Osteoblast (primary cell): Measurements from ENCODE around the gene ADI1. TPM values are rescaled to one million over a fixed set of nuclear protein-coding genes. Genes with fewer than 3 reads are reported as not detected.
"Not testable (repeated sequence)": the region's sequence is repeated elsewhere in the genome, so short reads cannot be mapped to it uniquely, and the experiment has no call there.

Experiments used
- DNase-seq: peaks from one replicate; pipeline ENCODE4 v3.0.0; 2011; ENCODE audit warnings: low spot score, mixed read lengths; ENCODE audit not compliant: insufficient read length; ENCODE audit errors: missing footprints
- H2AFZ ChIP-seq: 2 replicates; pipeline ENCODE4 v1.6.0; 2011; ENCODE audit warnings: mild to moderate bottlenecking, low read length
- H3K27ac ChIP-seq: 2 replicates; pipeline ENCODE4 v1.5.1; 2011; ENCODE audit warnings: mild to moderate bottlenecking, low read depth, low read length, moderate library complexity
- H3K27me3 ChIP-seq: 2 replicates; pipeline ENCODE4 v1.6.0; 2012; ENCODE audit warnings: mild to moderate bottlenecking, control low read depth, inconsistent platforms, low read length, moderate library complexity; ENCODE audit not compliant: insufficient read depth
- H3K36me3 ChIP-seq: 2 replicates; pipeline ENCODE4 v1.5.1; 2011; ENCODE audit warnings: mild to moderate bottlenecking, low read length, control low read depth, moderate library complexity; ENCODE audit not compliant: insufficient read depth
- H3K4me1 ChIP-seq: 2 replicates; pipeline ENCODE4 v1.5.1; 2011; ENCODE audit warnings: mild to moderate bottlenecking, low read length, control low read depth, moderate library complexity; ENCODE audit not compliant: insufficient read depth
- H3K4me2 ChIP-seq: 2 replicates; pipeline ENCODE4 v1.6.0; 2011; ENCODE audit warnings: mild to moderate bottlenecking, low read length; ENCODE audit not compliant: insufficient read depth
- H3K4me3 ChIP-seq: fragments of 200-600 bp; sonication (generic); 3 replicates; pipeline ENCODE4 v1.5.1; 2012; ENCODE audit warnings: mild to moderate bottlenecking, low read length, inconsistent platforms; ENCODE audit not compliant: insufficient read depth
- H3K79me2 ChIP-seq: 2 replicates; pipeline ENCODE4 v1.6.0; 2012; ENCODE audit warnings: mild to moderate bottlenecking, low read length, control low read depth, inconsistent platforms; ENCODE audit not compliant: insufficient read depth
- H3K9me3 ChIP-seq: 2 replicates; pipeline ENCODE4 v1.5.1; 2011; ENCODE audit warnings: low read depth, low read length, control low read depth
- H4K20me1 ChIP-seq: 2 replicates; pipeline ENCODE4 v1.6.0; 2012; ENCODE audit warnings: mild to moderate bottlenecking, low read length, control low read depth; ENCODE audit not compliant: insufficient read depth
- CTCF ChIP-seq: IDR thresholded peaks from 2 replicates; pipeline ENCODE4 v1.5.1; 2011; ENCODE audit warnings: mild to moderate bottlenecking, low read depth, low read length, moderate library complexity; ENCODE audit errors: extremely low read depth
- total RNA-seq: library from RNA; depleted of rRNA; stranded (reverse); fragments of >200 nt; gene quantifications from 2 replicates; pipeline ENCODE4 v1.2.3, GENCODE V29; 2012

Gene ADI1
- total RNA-seq, 1 donor, result 55.4 TPM

- peak; percentile 42 for DNase-seq
- Histone ChIP-seq H4K20me1 (no peaks in the 10 kb centered on the region), H3K4me2 (no peak overlapping the region), H3K9me3 (no peaks in the 10 kb centered on the region), H3K4me3 (no peak overlapping the region), H3K79me2 (no peaks in the 10 kb centered on the region), H3K36me3 (peaks cover 27% of the 10 kb centered on the region), H3K27me3 (no peaks in the 10 kb centered on the region), H3K4me1 (peaks cover 17% of the 10 kb centered on the region), H2AFZ (no peak overlapping the region), H3K27ac (no peak overlapping the region)
- no peak for TF ChIP-seq CTCF
These were observed 24.2 kb downstream of the ADI1 start for GRCh38 chr2:3494984-3495666.

GRCh38 chr2:3493615-3494007 lies 25.7 kb downstream of the ADI1 start:
- no peaks in the 10 kb centered on the region for H4K20me1 ChIP-seq
- H3K27me3 ChIP-seq, result no peaks in the 10 kb centered on the region
- no peaks in the 10 kb centered on the region for H3K9me3 ChIP-seq
- peaks cover 17% of the 10 kb centered on the region for H3K4me1 ChIP-seq
- no peak for TF ChIP-seq CTCF
- peak overlapping the region; percentile 83 for H3K4me2 ChIP-seq
- H3K27ac ChIP-seq, result peak overlapping the region; percentile 89
- H2AFZ ChIP-seq, result peak overlapping the region; percentile 49
- H3K79me2 ChIP-seq, result no peaks in the 10 kb centered on the region
- peaks cover 22% of the 10 kb centered on the region for H3K36me3 ChIP-seq
- peak; percentile 91 for DNase-seq
- peak overlapping the region; percentile 60 for H3K4me3 ChIP-seq

GRCh38 chr2:3492951-3493614 lies 26.2 kb downstream of the ADI1 start:
- peak overlapping the region; percentile 83 for H3K4me2 ChIP-seq
- peak overlapping the region; percentile 49 for H2AFZ ChIP-seq
- H4K20me1 ChIP-seq, result no peaks in the 10 kb centered on the region
- H3K27me3 ChIP-seq, result no peaks in the 10 kb centered on the region
- peak overlapping the region; percentile 60 for H3K4me3 ChIP-seq
- no peaks in the 10 kb centered on the region for H3K79me2 ChIP-seq
- peaks cover 17% of the 10 kb centered on the region for H3K4me1 ChIP-seq
- no peaks in the 10 kb centered on the region for H3K9me3 ChIP-seq
- peak; percentile 10 for TF ChIP-seq CTCF
- H3K36me3 ChIP-seq, result peaks cover 19% of the 10 kb centered on the region
- H3K27ac ChIP-seq, result peak overlapping the region; percentile 89
- DNase-seq, result peak; percentile 96

- DNase-seq, H4K20me1 ChIP-seq, H3K27me3 ChIP-seq, H3K79me2 ChIP-seq, H2AFZ ChIP-seq, H3K9me3 ChIP-seq: not testable (repeated sequence)
- Histone ChIP-seq H3K4me2 (peak overlapping the region; percentile 83), H3K36me3 (peaks cover 15% of the 10 kb centered on the region), H3K4me3 (peak overlapping the region; percentile 60), H3K27ac (peak overlapping the region; percentile 89), H3K4me1 (peaks cover 17% of the 10 kb centered on the region)
These were observed 26.9 kb downstream of the ADI1 start for GRCh38 chr2:3492475-3492787.
